ENCODE data around the gene LRRC61.

Gene LRRC61

GRCh38 chr7:150381096-150381495, 57.9 kb downstream of the LRRC61 start:
- no peak for DNase-seq
- Histone ChIP-seq H3K27ac (ENCODE audit: insufficient read depth in 1 of 2, low read depth in 1 of 2, low read length in 2 of 2, poor library complexity in 1 of 2, severe bottlenecking in 2 of 2) (no peak overlapping the region), H3K9me3 (ENCODE audit: control extremely low read depth in 1 of 5, control insufficient read depth in 4 of 5, insufficient read depth in 2 of 5, low read depth in 1 of 5, low read length in 4 of 5) (no peaks in the 10 kb centered on the region), H3K36me3 (ENCODE audit: control insufficient read depth in 4 of 4, insufficient read depth in 4 of 4, low read length in 3 of 4) (peaks cover 0 to 2% (median under 1%) of the 10 kb centered on the region in 4 experiments), H3K27me3 (replicated peaks in 2 of 5; ENCODE audit: control insufficient read depth in 4 of 5, insufficient read depth in 5 of 5, low read length in 4 of 5) (no peaks in the 10 kb centered on the region), H3K4me1 (ENCODE audit: control extremely low read depth in 1 of 4, control insufficient read depth in 4 of 4, insufficient read depth in 4 of 4, low read length in 3 of 4) (peaks cover 11 to 56% (median 30%) of the 10 kb centered on the region in 4 experiments), H3K4me3 (ENCODE audit: control insufficient read depth in 1 of 7, extremely low read depth in 1 of 7, insufficient read depth in 4 of 7, low read depth in 2 of 7, low read length in 6 of 7) (no peak overlapping the region)
- WGBS (ENCODE audit: insufficient coverage), result 93% methylated on average over 7 of the region's 9 CpGs
- ChIA-PET CTCF (interaction anchor here (1.5 to 1.8 kb wide), 2 partner anchors 11 to 25 kb away, joined by 4 to 7 read pairs; a partner anchor contains a TSS), POLR2A (interaction anchor here (1.0 kb wide), 1 partner anchor 11 kb away, joined by 4 read pairs; no protein-coding TSS in a partner anchor)

- ChIA-PET CTCF (no interaction called here), POLR2A (no interaction called here)
- WGBS (ENCODE audit: insufficient coverage), result 100% methylated on average over 1 of the region's 1 CpG
- H3K27ac ChIP-seq (ENCODE audit: insufficient read depth in 1 of 2, low read depth in 1 of 2, low read length in 2 of 2, poor library complexity in 1 of 2, severe bottlenecking in 2 of 2), result no peak overlapping the region
- H3K9me3 ChIP-seq (ENCODE audit: control extremely low read depth in 1 of 5, control insufficient read depth in 4 of 5, insufficient read depth in 2 of 5, low read depth in 1 of 5, low read length in 4 of 5), result no peaks in the 10 kb centered on the region
- peaks cover 0 to 2% (median 0%) of the 10 kb centered on the region in 4 experiments for H3K36me3 ChIP-seq (ENCODE audit: control insufficient read depth in 4 of 4, insufficient read depth in 4 of 4, low read length in 3 of 4)
- H3K27me3 ChIP-seq (replicated peaks in 2 of 5; ENCODE audit: control insufficient read depth in 4 of 5, insufficient read depth in 5 of 5, low read length in 4 of 5), result no peaks in the 10 kb centered on the region
- H3K4me1 ChIP-seq (ENCODE audit: control extremely low read depth in 1 of 4, control insufficient read depth in 4 of 4, insufficient read depth in 4 of 4, low read length in 3 of 4), result peaks cover 11 to 49% (median 26%) of the 10 kb centered on the region in 4 experiments
- no peak overlapping the region for H3K4me3 ChIP-seq (ENCODE audit: control insufficient read depth in 1 of 7, extremely low read depth in 1 of 7, insufficient read depth in 4 of 7, low read depth in 2 of 7, low read length in 6 of 7)
- DNase-seq, result no peak
These were observed 58.6 kb downstream of the LRRC61 start for GRCh38 chr7:150381785-150382122.

- H3K27ac ChIP-seq (ENCODE audit: insufficient read depth in 1 of 2, low read depth in 1 of 2, low read length in 2 of 2, poor library complexity in 1 of 2, severe bottlenecking in 2 of 2), result no peak overlapping the region
- no peaks in the 10 kb centered on the region for H3K27me3 ChIP-seq (replicated peaks in 2 of 5; ENCODE audit: control insufficient read depth in 4 of 5, insufficient read depth in 5 of 5, low read length in 4 of 5)
- WGBS (ENCODE audit: insufficient coverage), result 98% methylated on average over 10 of the region's 20 CpGs
- CTCF ChIA-PET, result no interaction called here
- POLR2A ChIA-PET, result no interaction called here
- H3K36me3 ChIP-seq (ENCODE audit: control insufficient read depth in 4 of 4, insufficient read depth in 4 of 4, low read length in 3 of 4), result peaks cover 0 to 2% (median 0%) of the 10 kb centered on the region in 4 experiments
- H3K9me3 ChIP-seq (ENCODE audit: control extremely low read depth in 1 of 5, control insufficient read depth in 4 of 5, insufficient read depth in 2 of 5, low read depth in 1 of 5, low read length in 4 of 5), result no peaks in the 10 kb centered on the region
- no peak overlapping the region for H3K4me3 ChIP-seq (ENCODE audit: control insufficient read depth in 1 of 7, extremely low read depth in 1 of 7, insufficient read depth in 4 of 7, low read depth in 2 of 7, low read length in 6 of 7)
- peaks cover 9 to 44% (median 21%) of the 10 kb centered on the region in 4 experiments for H3K4me1 ChIP-seq (ENCODE audit: control extremely low read depth in 1 of 4, control insufficient read depth in 4 of 4, insufficient read depth in 4 of 4, low read length in 3 of 4)
- no peak for DNase-seq
These were observed 59.1 kb downstream of the LRRC61 start for GRCh38 chr7:150382123-150382843.

GRCh38 chr7:150382844-150383225, 59.7 kb downstream of the LRRC61 start:
- ChIA-PET POLR2A (no interaction called here), CTCF (interaction anchor here (1.5 kb wide), 1 partner anchor 14 kb away, joined by 6 read pairs; no protein-coding TSS in a partner anchor)
- Histone ChIP-seq H3K27ac (ENCODE audit: insufficient read depth in 1 of 2, low read depth in 1 of 2, low read length in 2 of 2, poor library complexity in 1 of 2, severe bottlenecking in 2 of 2) (no peak overlapping the region), H3K4me3 (ENCODE audit: control insufficient read depth in 1 of 7, extremely low read depth in 1 of 7, insufficient read depth in 4 of 7, low read depth in 2 of 7, low read length in 6 of 7) (no peak overlapping the region), H3K36me3 (ENCODE audit: control insufficient read depth in 4 of 4, insufficient read depth in 4 of 4, low read length in 3 of 4) (peaks cover 0 to 2% (median 0%) of the 10 kb centered on the region in 4 experiments), H3K9me3 (ENCODE audit: control extremely low read depth in 1 of 5, control insufficient read depth in 4 of 5, insufficient read depth in 2 of 5, low read depth in 1 of 5, low read length in 4 of 5) (no peaks in the 10 kb centered on the region), H3K4me1 (ENCODE audit: control extremely low read depth in 1 of 4, control insufficient read depth in 4 of 4, insufficient read depth in 4 of 4, low read length in 3 of 4) (peaks cover 3 to 38% (median 15%) of the 10 kb centered on the region in 4 experiments), H3K27me3 (replicated peaks in 2 of 5; ENCODE audit: control insufficient read depth in 4 of 5, insufficient read depth in 5 of 5, low read length in 4 of 5) (no peaks in the 10 kb centered on the region)
- no peak for DNase-seq
- 100% methylated on average over 1 of the region's 4 CpGs for WGBS (ENCODE audit: insufficient coverage)

- Histone ChIP-seq H3K9me3 (ENCODE audit: control extremely low read depth in 1 of 5, control insufficient read depth in 4 of 5, insufficient read depth in 2 of 5, low read depth in 1 of 5, low read length in 4 of 5) (no peaks in the 10 kb centered on the region), H3K36me3 (ENCODE audit: control insufficient read depth in 4 of 4, insufficient read depth in 4 of 4, low read length in 3 of 4) (peaks cover 0 to 2% (median 0%) of the 10 kb centered on the region in 4 experiments), H3K4me3 (ENCODE audit: control insufficient read depth in 1 of 7, extremely low read depth in 1 of 7, insufficient read depth in 4 of 7, low read depth in 2 of 7, low read length in 6 of 7) (no peak overlapping the region), H3K4me1 (ENCODE audit: control extremely low read depth in 1 of 4, control insufficient read depth in 4 of 4, insufficient read depth in 4 of 4, low read length in 3 of 4) (peaks cover 1 to 31% (median 6%) of the 10 kb centered on the region in 4 experiments), H3K27ac (ENCODE audit: insufficient read depth in 1 of 2, low read depth in 1 of 2, low read length in 2 of 2, poor library complexity in 1 of 2, severe bottlenecking in 2 of 2) (no peak overlapping the region), H3K27me3 (replicated peaks in 2 of 5; ENCODE audit: control insufficient read depth in 4 of 5, insufficient read depth in 5 of 5, low read length in 4 of 5) (no peaks in the 10 kb centered on the region)
- POLR2A ChIA-PET, result no interaction called here
- DNase-seq, result no peak
- CTCF ChIA-PET, result interaction anchor here (1.0 to 2.0 kb wide), 5 partner anchors 9 to 28 kb away, joined by 3 to 6 read pairs (median 5); a partner anchor contains a TSS
- 99% methylated on average over 11 of the region's 22 CpGs for WGBS (ENCODE audit: insufficient coverage)
These were observed 60.7 kb downstream of the LRRC61 start for GRCh38 chr7:150383710-150384397.

- no peaks in the 10 kb centered on the region for H3K9me3 ChIP-seq (ENCODE audit: control extremely low read depth in 1 of 5, control insufficient read depth in 4 of 5, insufficient read depth in 2 of 5, low read depth in 1 of 5, low read length in 4 of 5)
- H3K27me3 ChIP-seq (replicated peaks in 2 of 5; ENCODE audit: control insufficient read depth in 4 of 5, insufficient read depth in 5 of 5, low read length in 4 of 5), result no peaks in the 10 kb centered on the region
- H3K4me3 ChIP-seq (ENCODE audit: control insufficient read depth in 1 of 7, extremely low read depth in 1 of 7, insufficient read depth in 4 of 7, low read depth in 2 of 7, low read length in 6 of 7), result no peak overlapping the region
- DNase-seq, result no peak
- CTCF ChIA-PET, result interaction anchor here (1.0 to 3.0 kb wide), 6 partner anchors 9 to 28 kb away, joined by 3 to 10 read pairs (median 6); a partner anchor contains a TSS
- 86% methylated on average over 11 of the region's 15 CpGs for WGBS (ENCODE audit: insufficient coverage)
- POLR2A ChIA-PET, result no interaction called here
- no peak overlapping the region for H3K27ac ChIP-seq (ENCODE audit: insufficient read depth in 1 of 2, low read depth in 1 of 2, low read length in 2 of 2, poor library complexity in 1 of 2, severe bottlenecking in 2 of 2)
- peaks cover 1 to 32% (median 4%) of the 10 kb centered on the region in 4 experiments for H3K4me1 ChIP-seq (ENCODE audit: control extremely low read depth in 1 of 4, control insufficient read depth in 4 of 4, insufficient read depth in 4 of 4, low read length in 3 of 4)
- H3K36me3 ChIP-seq (ENCODE audit: control insufficient read depth in 4 of 4, insufficient read depth in 4 of 4, low read length in 3 of 4), result peaks cover 0 to 7% (median 2%) of the 10 kb centered on the region in 4 experiments
These were observed 61.5 kb downstream of the LRRC61 start for GRCh38 chr7:150384406-150385301.
